GM12878 (cell line): Measurements from ENCODE around the gene KRT79. TPM values are rescaled to one million over a fixed set of nuclear protein-coding genes. Genes with fewer than 3 reads are reported as not detected.

Experiments
- ATAC-seq: fragments of 200-7000 bp; cut with Tn5 transposase; 3 replicates; pipeline ENCODE4 v1.9.1; 2020; ENCODE audit warnings: mild to moderate bottlenecking, moderate library complexity
- BruUV-seq: library from RNA; stranded (reverse); fragments of 400-500 nt; replicated peaks from 2 replicates; lab custom pipeline; 2021; lab: Mats Ljungman, UMichigan
- CTCF ChIA-PET: fragments of 300-600 bp; sonication (Branson Sonifier 250); formaldehyde crosslinking; extraction: SDS; loops from one replicate; lab custom pipeline; 2021; ENCODE audit warnings: inconsistent platforms; lab: Yijun Ruan, JAX
- POLR2A ChIA-PET: fragments of 350-600 bp; formaldehyde crosslinking; extraction: SDS; loops from one replicate; lab custom pipeline; 2021; ENCODE audit warnings: inconsistent platforms; lab: Charles Lee
- RAD21 ChIA-PET: fragments of 300-600 bp; sonication (Branson Sonifier 250); formaldehyde crosslinking; loops from one replicate; lab custom pipeline; 2023; ENCODE audit warnings: antibody characterized with exemption; ENCODE audit not compliant: unreplicated experiment; lab: Charles Lee
- SMC1A ChIA-PET: fragments of 300-600 bp; sonication (Branson Sonifier 250); formaldehyde crosslinking; loops from one replicate; lab custom pipeline; 2023; ENCODE audit not compliant: unreplicated experiment, uncharacterized antibody; lab: Charles Lee
- DNase-seq: peaks from one replicate; pipeline ENCODE4 v3.0.0-alpha.2; 2011; ENCODE audit warnings: low read depth, low spot score
- FAIRE-seq: peaks from 3 replicates; lab custom pipeline; 2011; peaks lifted over from hg19 to GRCh38; lab: Jason Lieb, UNC
- H2AFZ ChIP-seq: 2 replicates; pipeline ENCODE4 v1.6.0; 2011; ENCODE audit warnings: low read depth, low read length, control low read depth; ENCODE audit not compliant: control insufficient read depth
- H3K27ac ChIP-seq: 2 replicates; pipeline ENCODE4 v1.5.1; 2011; ENCODE audit warnings: control low read depth; ENCODE audit not compliant: control insufficient read depth, insufficient read depth
- H3K27me3 ChIP-seq, 2 experiments: replicated peaks in 1 of 2; 2 replicates each; pipeline versions ENCODE4 v1.6.0 to v1.6.1; 2011; ENCODE audit warnings: low read length in 1 of 2; ENCODE audit not compliant: control insufficient read depth in 2 of 2, insufficient read depth in 2 of 2
- H3K36me3 ChIP-seq, 2 experiments: 2 replicates each; pipeline ENCODE4 v1.5.1; 2011; ENCODE audit warnings: low read length in 1 of 2; ENCODE audit not compliant: control insufficient read depth in 2 of 2, insufficient read depth in 2 of 2
- H3K4me1 ChIP-seq: 2 replicates; pipeline ENCODE4 v1.6.1; 2011; ENCODE audit warnings: mild to moderate bottlenecking, low read length, moderate library complexity, mixed read lengths; ENCODE audit not compliant: control insufficient read depth, insufficient read depth
- H3K4me2 ChIP-seq: 2 replicates; pipeline ENCODE4 v1.6.0; 2011; ENCODE audit warnings: control low read depth; ENCODE audit not compliant: control insufficient read depth, insufficient read depth
- H3K4me3 ChIP-seq: fragments of 200-600 bp; sonication (generic); 2 replicates; pipeline ENCODE4 v1.5.1; 2016
- H3K79me2 ChIP-seq: 2 replicates; pipeline ENCODE4 v1.6.0; 2011; ENCODE audit warnings: low read length; ENCODE audit not compliant: control insufficient read depth, insufficient read depth
- H3K9ac ChIP-seq: 2 replicates; pipeline ENCODE4 v1.8.0; 2011; ENCODE audit warnings: low read length, control low read depth, mixed read lengths; ENCODE audit not compliant: control insufficient read depth, insufficient read depth
- H3K9me3 ChIP-seq: replicated peaks from 3 replicates; pipeline ENCODE4 v1.5.1; 2011; ENCODE audit warnings: mild to moderate bottlenecking, low read length; ENCODE audit not compliant: control insufficient read depth, insufficient read depth
- H4K20me1 ChIP-seq: 2 replicates; pipeline ENCODE4 v1.6.0; 2011; ENCODE audit not compliant: control insufficient read depth, insufficient read depth
- BACH1 ChIP-seq: fragments of 450-650 bp; IDR thresholded peaks from 2 replicates; pipeline ENCODE4 v1.6.1; 2017; ENCODE audit warnings: mild to moderate bottlenecking, borderline replicate concordance
- BCL3 ChIP-seq: IDR thresholded peaks from 2 replicates; pipeline ENCODE4 v1.6.1; 2011; ENCODE audit warnings: borderline replicate concordance, low read depth, mild to moderate bottlenecking, moderate library complexity, low read length; ENCODE audit not compliant: insufficient read depth, poor library complexity, severe bottlenecking
- CHD1 ChIP-seq: IDR thresholded peaks from 2 replicates; pipeline ENCODE4 v1.6.1; 2012; ENCODE audit warnings: low read depth, low read length, improper control_type of control experiment
- CHD2 ChIP-seq: IDR thresholded peaks from 2 replicates; pipeline ENCODE4 v1.6.1; 2011; ENCODE audit warnings: low read depth, low read length, improper control_type of control experiment, borderline replicate concordance
- CHD4 ChIP-seq: fragments of 200-600 bp; sonication (generic); IDR thresholded peaks from 2 replicates; pipeline ENCODE4 v1.6.1; 2016; ENCODE audit warnings: mild to moderate bottlenecking
- E4F1 ChIP-seq: fragments of 450-650 bp; IDR thresholded peaks from 2 replicates; pipeline ENCODE4 v1.6.1; 2018; ENCODE audit warnings: borderline replicate concordance, mild to moderate bottlenecking; ENCODE audit not compliant: partially characterized antibody
- GABPA ChIP-seq: IDR thresholded peaks from 2 replicates; pipeline ENCODE4 v1.6.1; 2014; ENCODE audit warnings: antibody characterized with exemption, low read depth, mild to moderate bottlenecking, inconsistent platforms
- HDAC6 ChIP-seq: fragments of 200-600 bp; sonication (generic); IDR thresholded peaks from one replicate; pipeline ENCODE4 v1.8.0; 2017; ENCODE audit warnings: antibody characterized with exemption; ENCODE audit not compliant: unreplicated experiment
- IRF4 ChIP-seq: IDR thresholded peaks from 2 replicates; pipeline ENCODE4 v1.6.1; 2011; ENCODE audit warnings: low read depth, low read length
- MAX ChIP-seq: IDR thresholded peaks from 2 replicates; pipeline ENCODE4 v1.6.1; 2012; ENCODE audit warnings: low read depth, low read length, improper control_type of control experiment
- MLLT1 ChIP-seq: fragments of 450-650 bp; IDR thresholded peaks from 2 replicates; pipeline ENCODE4 v1.6.1; 2016; ENCODE audit warnings: mild to moderate bottlenecking
- PAX8 ChIP-seq: fragments of 450-650 bp; IDR thresholded peaks from 2 replicates; pipeline ENCODE4 v1.6.1; 2017; ENCODE audit warnings: mild to moderate bottlenecking, moderate library complexity
- RBBP5 ChIP-seq: fragments of 200-600 bp; sonication (generic); conservative IDR thresholded peaks from 2 replicates; pipeline ENCODE4 v1.6.1; 2016
- SMC3 ChIP-seq: IDR thresholded peaks from 2 replicates; pipeline ENCODE4 v1.6.1; 2011; ENCODE audit warnings: low read length, improper control_type of control experiment, borderline replicate concordance
- STAT3 ChIP-seq: IDR thresholded peaks from 2 replicates; pipeline ENCODE4 v1.6.1; 2011; ENCODE audit warnings: low read depth, low read length, improper control_type of control experiment
- SUZ12 ChIP-seq: fragments of 200-600 bp; sonication (generic); IDR thresholded peaks from one replicate; pipeline ENCODE4 v1.6.1; 2018; ENCODE audit warnings: antibody characterized with exemption, mild to moderate bottlenecking; ENCODE audit not compliant: unreplicated experiment
- TBL1XR1 ChIP-seq: IDR thresholded peaks from 2 replicates; pipeline ENCODE4 v1.6.1; 2012; ENCODE audit warnings: low read depth, low read length, improper control_type of control experiment
- TCF7 ChIP-seq: IDR thresholded peaks from 2 replicates; pipeline ENCODE4 v1.6.1; 2014; ENCODE audit warnings: antibody characterized with exemption, borderline replicate concordance
- ZNF384 ChIP-seq: IDR thresholded peaks from 2 replicates; pipeline ENCODE4 v1.6.1; 2012; ENCODE audit warnings: low read depth, mild to moderate bottlenecking, low read length, improper control_type of control experiment, borderline replicate concordance
- ZNF622 ChIP-seq: fragments of 450-650 bp; IDR thresholded peaks from 2 replicates; pipeline ENCODE4 v1.6.1; 2017; ENCODE audit warnings: mild to moderate bottlenecking, inconsistent platforms
- WGBS: methylation state at CpG from one replicate; pipeline ENCODE4 v1.1.6; 2016; ENCODE audit warnings: low lambda C conversion rate; ENCODE audit not compliant: insufficient replicate concordance, insufficient coverage; ENCODE audit errors: missing lambda C conversion rate; 5-methylcytosine and 5-hydroxymethylcytosine counted together
- in situ Hi-C: fragments of 300-500 bp; cut with MboI; formaldehyde crosslinking; loops from 9 replicates; pipeline ENCODE4 v1.14.3; 2018; ENCODE audit warnings: mixed read lengths
- intact Hi-C: fragments of 100-400 bp; cut with micrococcal nuclease; formaldehyde crosslinking; loops from one replicate; pipeline ENCODE4 v1.14.2; 2022; ENCODE audit not compliant: unreplicated experiment
- polyA plus RNA-seq, 11 experiments: library from polyadenylated mRNA; depleted of rRNA in 4 of 11; unstranded in 6 of 11; stranded (reverse) in 5 of 11; fragments of >200 nt; fragmentation: Nextera tagmentation in 4 of 11; fragmentation: Illumina TruSeq in 1 of 11; extraction: Ambion mirVana in 4 of 11; extraction: Trizol in 1 of 11; gene quantifications; 1 replicate in 1 of 11; 2 replicates in 10 of 11; pipeline versions ENCODE4 v1.2.1 to v1.2.3, GENCODE V29; 2011 to 2016; ENCODE audit warnings: inconsistent platforms in 2 of 11, missing spikeins in 2 of 11, low read depth in 1 of 11
- total RNA-seq, 4 experiments: library from RNA; depleted of rRNA in 3 of 4; stranded (reverse); fragments of >200 nt in 3 of 4; fragmentation: Illumina TruSeq in 1 of 4; extraction: Trizol in 1 of 4; gene quantifications; 2 replicates each; pipeline versions ENCODE4 v1.2.1 to v1.2.3, GENCODE V29; 2013 to 2021

Gene KRT79
- total and polyA plus RNA-seq, 10 of the 15 experiments (the other 5 are each of a cell fraction or from before 2014, with no cell fraction given), result 0.03 to 0.09 (median 0.07) TPM; not detected in 7

GRCh38 chr12:52846356-52846970 lies 12.4 kb upstream of the KRT79 start (continued):
- TF ChIP-seq MAX (no peak), RBBP5 (no peak), TCF7 (no peak), CHD4 (no peak), ZNF384 (no peak), GABPA (no peak), TBL1XR1 (no peak), CHD1 (no peak), STAT3 (no peak)

- no peak overlapping the region for H3K4me3 ChIP-seq
- RAD21 ChIA-PET, result no interaction called here
- H3K79me2 ChIP-seq, result no peaks in the 10 kb centered on the region
- no peak overlapping the region for H2AFZ ChIP-seq
- FAIRE-seq, result no peak
- no peaks in the 10 kb centered on the region for H4K20me1 ChIP-seq
- POLR2A ChIA-PET, result interaction anchor here (0.7 kb wide), 1 partner anchor 911 kb away, joined by 3 read pairs; no protein-coding TSS in a partner anchor
- 10% methylated on average over 1 of the region's 1 CpG for WGBS
- intact Hi-C loops, result no loop called here
- BruUV-seq, result no TSS peak
- H3K9ac ChIP-seq, result no peak overlapping the region
- DNase-seq, result no peak
- no peak for ATAC-seq
- no peaks in the 10 kb centered on the region for H3K9me3 ChIP-seq
- no peaks in the 10 kb centered on the region for H3K36me3 ChIP-seq
- CTCF ChIA-PET, result no interaction called here
- no peaks in the 10 kb centered on the region for H3K4me1 ChIP-seq
- no peak overlapping the region for H3K27ac ChIP-seq
- H3K27me3 ChIP-seq, result no peaks in the 10 kb centered on the region; a peak in 3 of 4 replicates
- no peak overlapping the region for H3K4me2 ChIP-seq
- in situ Hi-C loops, result no loop called here
- SMC1A ChIA-PET, result interaction anchor here (0.7 kb wide), 1 partner anchor 1554 kb away, joined by 3 read pairs; no protein-coding TSS in a partner anchor
- TF ChIP-seq CHD2, result no peak
- no peak for TF ChIP-seq MLLT1
- TF ChIP-seq E4F1, result no peak
- TF ChIP-seq SMC3, result no peak
- no peak for TF ChIP-seq PAX8
- TF ChIP-seq BCL3, result no peak
- TF ChIP-seq HDAC6, result no peak
- no peak for TF ChIP-seq IRF4
- no peak for TF ChIP-seq SUZ12
- no peak for TF ChIP-seq CHD4
- TF ChIP-seq ZNF622, result no peak
- no peak for TF ChIP-seq BACH1
Observed at GRCh38 chr12:52845946-52846345, 11.8 kb upstream of the KRT79 start.
